ENCODE data around the gene SCFD2. TPM values are rescaled to one million over a fixed set of nuclear protein-coding genes. Genes with fewer than 3 reads are reported as not detected.
"Not testable (repeated sequence)": the region's sequence is repeated elsewhere in the genome, so short reads cannot be mapped to it uniquely, and the experiment has no call there.

The SCFD2 gene
- polyA plus RNA-seq, 4 donors: 13.3 to 14.3 (median 13.4) TPM

- no peak for DNase-seq (ENCODE audit: low read depth in 4 of 4, low spot score in 3 of 4)
Measured at GRCh38 chr4:53156896-53157295, 209.0 kb downstream of the SCFD2 start.

GRCh38 chr4:53152467-53152866 is 213.4 kb downstream of the SCFD2 start:
- no peak for DNase-seq (ENCODE audit: low read depth in 4 of 4, low spot score in 3 of 4)

GRCh38 chr4:53151489-53151788 is 214.4 kb downstream of the SCFD2 start:
- DNase-seq (ENCODE audit: low read depth in 4 of 4, low spot score in 3 of 4): no peak

DNA sequence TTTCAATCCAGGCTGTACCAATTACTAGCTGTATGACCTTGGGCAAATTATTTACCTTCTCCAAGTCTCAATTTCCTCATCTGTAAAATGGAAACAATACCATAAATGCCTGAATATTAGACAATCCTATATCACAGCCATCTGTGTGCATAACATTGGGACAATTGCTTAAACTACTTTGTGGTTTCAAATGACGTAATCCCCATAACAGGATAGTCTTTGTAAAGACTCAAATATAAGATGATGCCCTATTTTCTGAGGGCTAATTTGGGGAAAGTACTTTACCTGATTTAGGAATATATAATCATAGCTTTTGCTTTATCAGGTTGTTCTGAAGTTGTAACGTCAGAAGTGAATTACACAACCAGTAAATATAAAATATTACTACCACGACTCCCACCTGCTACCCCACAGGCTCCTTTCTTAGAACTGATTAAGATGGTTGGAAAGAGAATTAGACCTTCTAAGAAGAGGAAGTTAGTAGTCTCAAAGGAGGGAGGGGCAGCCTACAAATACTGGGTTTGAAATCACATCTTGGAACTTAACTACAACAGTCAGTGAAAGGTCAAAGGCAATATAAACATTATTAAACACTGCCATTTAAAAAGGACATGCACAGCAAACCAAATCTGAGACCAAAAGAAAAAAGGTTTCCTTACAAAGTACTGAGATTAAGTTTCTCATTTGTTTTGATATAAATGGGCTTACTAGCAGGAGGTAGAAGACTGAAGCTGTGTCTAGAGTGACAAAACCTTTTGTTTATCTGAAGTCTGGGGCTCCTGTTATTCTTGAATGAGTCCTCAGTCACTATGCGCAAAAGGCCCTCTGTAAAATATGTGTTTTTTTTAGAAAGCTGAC is 215.0 kb downstream of the SCFD2 start:
- no peak for DNase-seq (ENCODE audit: low read depth in 4 of 4, low spot score in 3 of 4)

- DNase-seq (ENCODE audit: low read depth in 4 of 4, low spot score in 3 of 4): no peak
Measured at GRCh38 chr4:53147711-53148110, 218.2 kb downstream of the SCFD2 start.

DNA sequence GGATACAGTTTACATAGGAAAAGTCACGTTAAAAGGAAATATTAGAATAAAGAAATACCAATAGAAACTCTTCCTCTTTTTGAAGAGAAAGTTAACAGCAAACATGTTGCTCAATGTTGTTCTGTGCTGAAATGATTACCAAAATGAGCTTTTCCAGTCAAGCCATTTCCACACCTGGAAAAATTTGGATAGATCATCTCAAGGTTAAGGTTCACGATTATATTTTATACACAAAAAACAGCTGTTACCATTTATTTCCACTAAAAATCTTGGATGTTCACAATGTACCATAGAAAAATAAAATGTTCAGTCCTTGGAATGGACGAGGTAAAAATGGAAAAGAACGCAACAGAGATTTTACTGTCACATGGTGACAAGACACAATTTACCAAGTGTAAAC is 218.7 kb downstream of the SCFD2 start:
- DNase-seq (ENCODE audit: low read depth in 4 of 4, low spot score in 3 of 4): no peak

- DNase-seq (ENCODE audit: low read depth in 4 of 4, low spot score in 3 of 4): no peak
Measured at GRCh38 chr4:53141308-53141707, 224.6 kb downstream of the SCFD2 start.

GRCh38 chr4:53139256-53139655 is 226.6 kb downstream of the SCFD2 start:
- DNase-seq (ENCODE audit: low read depth in 4 of 4, low spot score in 3 of 4): not testable (repeated sequence)

GRCh38 chr4:53137468-53137867 is 228.4 kb downstream of the SCFD2 start:
- DNase-seq (ENCODE audit: low read depth in 4 of 4, low spot score in 3 of 4): no peak

GRCh38 chr4:53136954-53137353 is 228.9 kb downstream of the SCFD2 start:
- DNase-seq (ENCODE audit: low read depth in 4 of 4, low spot score in 3 of 4): no peak

DNA sequence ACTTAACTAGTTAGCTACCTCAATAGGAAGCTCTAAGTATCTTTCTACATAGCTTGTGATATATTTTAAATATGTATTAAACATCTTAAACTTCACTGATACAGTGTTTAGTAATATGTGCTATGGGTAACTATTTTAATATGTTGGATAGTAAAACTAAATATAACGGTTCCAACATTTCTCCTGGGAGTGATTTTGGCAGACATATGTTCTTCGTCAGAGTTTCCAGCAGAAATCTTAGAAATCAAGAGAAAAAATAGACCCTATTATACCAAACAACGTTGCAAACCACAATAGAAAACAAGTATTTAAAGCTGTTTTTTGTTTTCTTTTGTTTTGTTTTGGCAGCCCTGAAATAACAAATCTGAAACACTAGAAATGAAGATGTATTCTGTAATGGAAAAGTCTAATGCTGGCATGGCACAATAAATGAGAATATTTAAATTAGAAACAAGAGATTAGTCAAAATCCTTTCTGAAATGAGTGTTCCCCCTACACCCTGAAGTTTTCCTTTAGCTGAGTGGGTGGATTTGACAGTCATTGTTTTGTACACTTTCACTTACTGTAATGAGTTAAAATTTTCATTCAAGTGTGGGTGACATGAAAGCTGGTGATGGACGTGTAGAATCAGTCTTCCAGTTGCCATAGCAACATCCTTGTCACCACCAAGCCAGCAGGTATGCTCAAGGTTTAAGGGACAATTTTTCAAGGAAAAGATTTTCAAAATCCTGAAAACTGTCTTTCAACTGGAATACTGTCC is 233.5 kb downstream of the SCFD2 start:
- DNase-seq (ENCODE audit: low read depth in 4 of 4, low spot score in 3 of 4): peak in 1 of 4 donors; percentile 14

GRCh38 chr4:53131562-53131925 is 234.3 kb downstream of the SCFD2 start:
- DNase-seq (ENCODE audit: low read depth in 4 of 4, low spot score in 3 of 4): no peak

- DNase-seq (ENCODE audit: low read depth in 4 of 4, low spot score in 3 of 4): no peak
Measured at GRCh38 chr4:53130896-53131561, 234.8 kb downstream of the SCFD2 start.

GRCh38 chr4:53128706-53129357 is 237.0 kb downstream of the SCFD2 start:
- no peak for DNase-seq (ENCODE audit: low read depth in 4 of 4, low spot score in 3 of 4)

DNA sequence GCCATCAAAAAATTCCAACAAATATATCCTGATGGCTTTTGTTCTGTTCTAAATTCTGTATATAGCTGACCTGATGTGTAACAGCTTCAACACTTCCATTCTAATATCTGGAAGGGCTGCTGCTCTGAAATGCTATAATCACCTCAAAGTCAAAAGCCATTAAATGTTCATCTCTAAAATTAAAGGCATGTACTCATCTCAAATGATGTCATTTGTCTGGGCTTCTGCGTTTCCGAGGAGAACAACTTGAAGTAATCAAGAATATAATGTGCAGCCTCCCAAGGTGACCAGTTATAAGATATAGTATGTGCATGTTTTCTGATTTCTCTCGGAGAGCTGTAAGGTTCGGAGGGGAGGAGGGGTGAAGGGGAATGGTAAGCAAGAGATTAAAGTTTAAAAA is 237.6 kb downstream of the SCFD2 start:
- DNase-seq (ENCODE audit: low read depth in 4 of 4, low spot score in 3 of 4): no peak

GRCh38 chr4:53127365-53127764 is 238.5 kb downstream of the SCFD2 start:
- DNase-seq (ENCODE audit: low read depth in 4 of 4, low spot score in 3 of 4): no peak

DNA sequence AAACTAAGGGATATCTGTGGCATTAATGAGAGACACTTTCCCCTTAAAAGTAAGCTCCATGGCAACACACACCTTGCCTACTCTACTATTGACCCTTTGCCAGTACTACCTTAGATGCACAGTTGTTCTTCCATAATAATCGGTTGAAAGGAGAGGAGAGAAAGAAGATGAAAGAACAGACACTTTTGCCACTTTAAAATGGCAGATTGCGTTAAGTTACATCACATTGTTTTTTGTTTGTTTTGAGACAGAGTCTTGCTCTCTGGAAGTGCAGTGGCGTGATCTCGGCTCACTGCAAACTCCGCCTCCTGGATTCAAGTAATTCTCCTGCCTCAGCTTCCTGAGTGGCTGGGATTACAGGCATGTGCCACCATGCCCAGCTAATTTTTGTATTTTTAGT is 239.8 kb downstream of the SCFD2 start:
- DNase-seq (ENCODE audit: low read depth in 4 of 4, low spot score in 3 of 4): no peak

DNA sequence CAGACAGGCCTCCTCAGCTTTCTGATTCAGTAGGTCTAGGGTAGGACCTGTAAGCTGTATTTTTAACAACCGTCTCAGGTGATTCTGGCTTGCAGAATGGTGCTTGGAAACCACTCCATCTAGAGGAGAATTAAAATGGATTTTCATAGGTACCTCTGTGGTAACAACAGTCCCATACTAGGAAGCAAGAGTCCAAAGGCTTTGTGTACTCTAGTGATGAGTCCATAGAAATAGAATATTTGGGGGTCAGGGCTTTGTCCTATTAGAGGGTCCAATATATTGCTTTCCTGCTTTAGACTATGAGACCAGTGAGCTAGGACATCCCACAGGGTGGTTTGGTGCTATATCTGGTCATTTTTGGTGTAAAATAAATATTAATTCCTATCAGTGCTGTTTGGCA is 242.0 kb downstream of the SCFD2 start:
- no peak for DNase-seq (ENCODE audit: low read depth in 4 of 4, low spot score in 3 of 4)

- no peak for DNase-seq (ENCODE audit: low read depth in 4 of 4, low spot score in 3 of 4)
Measured at GRCh38 chr4:53123171-53123570, 242.7 kb downstream of the SCFD2 start.

GRCh38 chr4:53122280-53123116 is 243.4 kb downstream of the SCFD2 start:
- DNase-seq (ENCODE audit: low read depth in 4 of 4, low spot score in 3 of 4): no peak

Measured in right renal pelvis (tissue), 4 donors.